ENCODE results near the gene CCL25.

CCL25 gene

DNA sequence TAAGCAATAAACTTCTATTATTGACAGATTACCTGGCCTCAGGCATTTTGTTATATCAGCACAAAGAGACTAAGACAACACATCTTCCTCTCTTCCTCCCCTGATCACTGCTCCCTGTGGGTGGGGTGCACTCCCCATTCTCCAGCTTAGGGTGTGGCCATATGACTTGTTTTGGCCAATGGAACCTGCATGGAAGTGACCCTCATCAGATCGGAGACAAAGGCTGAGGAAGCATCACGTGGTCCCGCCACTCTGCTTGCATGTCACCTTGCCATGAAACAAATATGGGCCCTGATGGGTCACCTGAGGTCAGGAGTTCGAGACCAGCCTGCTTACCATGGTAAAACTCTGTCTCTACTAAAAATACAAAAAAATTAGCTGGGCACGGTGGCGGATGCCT, 13.7 kb upstream of the CCL25 start:
- TF ChIP-seq SCRT2 (tag by site-specific recombination; IDR thresholded peaks at IDR 0.05) (no peak), ZNF624 (tag by site-specific recombination; IDR thresholded peaks at IDR 0.05) (no peak), ZNF248 (tag by site-specific recombination; IDR thresholded peaks at IDR 0.05) (no peak), ZNF433 (tag by site-specific recombination; IDR thresholded peaks at IDR 0.05; ENCODE audit: low read depth) (no peak), MEIS1 (CRISPR knock-in tag; IDR thresholded peaks at IDR 0.05; ENCODE audit: borderline replicate concordance) (no peak), GFI1B (tag by site-specific recombination; IDR thresholded peaks at IDR 0.05) (no peak), ZNF514 (tag by site-specific recombination; IDR thresholded peaks at IDR 0.05) (no peak), ZFP37 (tag by site-specific recombination; IDR thresholded peaks at IDR 0.05) (no peak), ZNF585B (tag by site-specific recombination; IDR thresholded peaks at IDR 0.05) (no peak), ZNF561 (tag by site-specific recombination; IDR thresholded peaks at IDR 0.05; ENCODE audit: borderline replicate concordance) (no peak), KLF8 (tag by site-specific recombination; IDR thresholded peaks at IDR 0.05) (no peak), ZBTB48 (tag by site-specific recombination; IDR thresholded peaks at IDR 0.05) (no peak), SP2 (tag by site-specific recombination; IDR thresholded peaks at IDR 0.05) (no peak)
- TF ChIP-seq, protein P1, sequence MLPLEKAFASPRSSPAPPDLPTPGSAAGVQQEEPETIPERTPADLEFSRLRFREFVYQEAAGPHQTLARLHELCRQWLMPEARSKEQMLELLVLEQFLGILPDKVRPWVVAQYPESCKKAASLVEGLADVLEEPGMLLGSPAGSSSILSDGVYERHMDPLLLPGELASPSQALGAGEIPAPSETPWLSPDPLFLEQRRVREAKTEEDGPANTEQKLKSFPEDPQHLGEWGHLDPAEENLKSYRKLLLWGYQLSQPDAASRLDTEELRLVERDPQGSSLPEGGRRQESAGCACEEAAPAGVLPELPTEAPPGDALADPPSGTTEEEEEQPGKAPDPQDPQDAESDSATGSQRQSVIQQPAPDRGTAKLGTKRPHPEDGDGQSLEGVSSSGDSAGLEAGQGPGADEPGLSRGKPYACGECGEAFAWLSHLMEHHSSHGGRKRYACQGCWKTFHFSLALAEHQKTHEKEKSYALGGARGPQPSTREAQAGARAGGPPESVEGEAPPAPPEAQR (tag by site-specific recombination; IDR thresholded peaks at IDR 0.05) = no peak
- TF ChIP-seq, protein P2, sequence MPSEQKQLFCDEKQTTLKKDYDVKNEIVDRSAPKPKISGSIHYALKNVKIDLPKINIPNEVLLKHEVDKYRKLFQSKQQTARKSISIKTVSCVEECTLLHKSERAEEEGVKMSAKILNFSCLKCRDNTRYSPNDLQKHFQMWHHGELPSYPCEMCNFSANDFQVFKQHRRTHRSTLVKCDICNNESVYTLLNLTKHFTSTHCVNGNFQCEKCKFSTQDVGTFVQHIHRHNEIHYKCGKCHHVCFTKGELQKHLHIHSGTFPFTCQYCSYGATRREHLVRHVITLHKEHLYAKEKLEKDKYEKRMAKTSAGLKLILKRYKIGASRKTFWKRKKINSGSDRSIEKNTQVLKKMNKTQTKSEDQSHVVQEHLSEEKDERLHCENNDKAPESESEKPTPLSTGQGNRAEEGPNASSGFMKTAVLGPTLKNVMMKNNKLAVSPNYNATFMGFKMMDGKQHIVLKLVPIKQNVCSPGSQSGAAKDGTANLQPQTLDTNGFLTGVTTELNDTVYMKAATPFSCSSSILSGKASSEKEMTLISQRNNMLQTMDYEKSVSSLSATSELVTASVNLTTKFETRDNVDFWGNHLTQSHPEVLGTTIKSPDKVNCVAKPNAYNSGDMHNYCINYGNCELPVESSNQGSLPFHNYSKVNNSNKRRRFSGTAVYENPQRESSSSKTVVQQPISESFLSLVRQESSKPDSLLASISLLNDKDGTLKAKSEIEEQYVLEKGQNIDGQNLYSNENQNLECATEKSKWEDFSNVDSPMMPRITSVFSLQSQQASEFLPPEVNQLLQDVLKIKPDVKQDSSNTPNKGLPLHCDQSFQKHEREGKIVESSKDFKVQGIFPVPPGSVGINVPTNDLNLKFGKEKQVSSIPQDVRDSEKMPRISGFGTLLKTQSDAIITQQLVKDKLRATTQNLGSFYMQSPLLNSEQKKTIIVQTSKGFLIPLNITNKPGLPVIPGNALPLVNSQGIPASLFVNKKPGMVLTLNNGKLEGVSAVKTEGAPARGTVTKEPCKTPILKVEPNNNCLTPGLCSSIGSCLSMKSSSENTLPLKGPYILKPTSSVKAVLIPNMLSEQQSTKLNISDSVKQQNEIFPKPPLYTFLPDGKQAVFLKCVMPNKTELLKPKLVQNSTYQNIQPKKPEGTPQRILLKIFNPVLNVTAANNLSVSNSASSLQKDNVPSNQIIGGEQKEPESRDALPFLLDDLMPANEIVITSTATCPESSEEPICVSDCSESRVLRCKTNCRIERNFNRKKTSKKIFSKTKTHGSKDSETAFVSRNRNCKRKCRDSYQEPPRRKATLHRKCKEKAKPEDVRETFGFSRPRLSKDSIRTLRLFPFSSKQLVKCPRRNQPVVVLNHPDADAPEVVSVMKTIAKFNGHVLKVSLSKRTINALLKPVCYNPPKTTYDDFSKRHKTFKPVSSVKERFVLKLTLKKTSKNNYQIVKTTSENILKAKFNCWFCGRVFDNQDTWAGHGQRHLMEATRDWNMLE (tag by site-specific recombination; conservative IDR thresholded peaks at IDR 0.05; ENCODE audit: low read depth) = no peak
- CTCF ChIA-PET = no interaction called here
- Histone ChIP-seq H3K36me3 (ENCODE audit: control insufficient read depth in 2 of 2, insufficient read depth in 1 of 2, low read length in 2 of 2) (no peaks in the 10 kb centered on the region), H3K9me3 (ENCODE audit: control insufficient read depth, insufficient read depth, low read depth, low read length) (no peaks in the 10 kb centered on the region), H3K4me3 (ENCODE audit: low read depth, low read length) (no peak overlapping the region), H3K4me1 (ENCODE audit: control insufficient read depth, insufficient read depth, low read length) (no peaks in the 10 kb centered on the region; the same call in 1 of the 2 replicates), H3K27ac (ENCODE audit: extremely low read depth, low read depth, low read length) (no peak overlapping the region)
- POLR2A ChIA-PET = no interaction called here

DNA sequence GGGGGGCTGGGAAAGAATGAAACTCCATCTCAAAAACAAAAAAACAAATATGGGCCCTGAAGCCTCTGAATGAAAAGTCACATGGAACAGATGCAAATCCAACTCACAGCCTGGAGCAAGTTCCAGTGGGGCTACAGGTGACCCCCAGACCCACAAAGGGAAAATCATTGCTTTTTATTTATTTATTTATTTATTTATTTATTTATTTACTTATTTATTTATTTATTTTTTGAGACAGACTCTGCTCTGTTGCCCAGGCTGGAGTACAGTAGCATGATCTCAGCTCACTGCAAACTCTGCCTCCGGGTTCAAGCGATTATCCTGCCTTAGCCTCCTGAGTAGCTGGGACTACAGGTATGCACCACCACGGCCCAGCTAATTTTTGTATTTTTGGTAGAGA, 13.3 kb upstream of the CCL25 start:
- Histone ChIP-seq H3K4me1 (ENCODE audit: control insufficient read depth, insufficient read depth, low read length) (no peaks in the 10 kb centered on the region; the same call in 1 of the 2 replicates), H3K36me3 (ENCODE audit: control insufficient read depth in 2 of 2, insufficient read depth in 1 of 2, low read length in 2 of 2) (no peaks in the 10 kb centered on the region), H3K27ac (ENCODE audit: extremely low read depth, low read depth, low read length) (no peak overlapping the region), H3K4me3 (ENCODE audit: low read depth, low read length) (no peak overlapping the region), H3K9me3 (ENCODE audit: control insufficient read depth, insufficient read depth, low read depth, low read length) (no peaks in the 10 kb centered on the region)
- POLR2A ChIA-PET = no interaction called here
- CTCF ChIA-PET = no interaction called here
- TF ChIP-seq ZNF157 (tag by site-specific recombination; IDR thresholded peaks at IDR 0.05) (no peak), ZFP69B (tag by site-specific recombination; IDR thresholded peaks at IDR 0.05) (no peak), ZNF394 (tag by site-specific recombination; IDR thresholded peaks at IDR 0.05; ENCODE audit: borderline replicate concordance) (peak; percentile 80), EGR2 (tag by site-specific recombination; IDR thresholded peaks at IDR 0.05; ENCODE audit: low read depth) (no peak), KLF8 (tag by site-specific recombination; IDR thresholded peaks at IDR 0.05) (no peak), ZEB2 (tag by site-specific recombination; IDR thresholded peaks at IDR 0.05) (no peak)
- TF ChIP-seq, protein P3, sequence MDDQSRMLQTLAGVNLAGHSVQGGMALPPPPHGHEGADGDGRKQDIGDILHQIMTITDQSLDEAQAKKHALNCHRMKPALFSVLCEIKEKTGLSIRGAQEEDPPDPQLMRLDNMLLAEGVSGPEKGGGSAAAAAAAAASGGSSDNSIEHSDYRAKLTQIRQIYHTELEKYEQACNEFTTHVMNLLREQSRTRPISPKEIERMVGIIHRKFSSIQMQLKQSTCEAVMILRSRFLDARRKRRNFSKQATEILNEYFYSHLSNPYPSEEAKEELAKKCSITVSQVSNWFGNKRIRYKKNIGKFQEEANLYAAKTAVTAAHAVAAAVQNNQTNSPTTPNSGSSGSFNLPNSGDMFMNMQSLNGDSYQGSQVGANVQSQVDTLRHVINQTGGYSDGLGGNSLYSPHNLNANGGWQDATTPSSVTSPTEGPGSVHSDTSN (CRISPR knock-in tag; IDR thresholded peaks at IDR 0.05) = no peak
- TF ChIP-seq, protein P4, sequence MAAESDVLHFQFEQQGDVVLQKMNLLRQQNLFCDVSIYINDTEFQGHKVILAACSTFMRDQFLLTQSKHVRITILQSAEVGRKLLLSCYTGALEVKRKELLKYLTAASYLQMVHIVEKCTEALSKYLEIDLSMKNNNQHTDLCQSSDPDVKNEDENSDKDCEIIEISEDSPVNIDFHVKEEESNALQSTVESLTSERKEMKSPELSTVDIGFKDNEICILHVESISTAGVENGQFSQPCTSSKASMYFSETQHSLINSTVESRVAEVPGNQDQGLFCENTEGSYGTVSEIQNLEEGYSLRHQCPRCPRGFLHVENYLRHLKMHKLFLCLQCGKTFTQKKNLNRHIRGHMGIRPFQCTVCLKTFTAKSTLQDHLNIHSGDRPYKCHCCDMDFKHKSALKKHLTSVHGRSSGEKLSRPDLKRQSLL (tag by site-specific recombination; IDR thresholded peaks at IDR 0.05) = no peak
- TF ChIP-seq, protein P2 (tag by site-specific recombination; conservative IDR thresholded peaks at IDR 0.05; ENCODE audit: low read depth) = peak; percentile 78

Data from HEK293 (cell line).